ENCODE data around the gene SRGAP2C. TPM values are rescaled to one million over a fixed set of nuclear protein-coding genes. Genes with fewer than 3 reads are reported as not detected.
A peak's percentile ranks its signal among the peaks of the same experiment; 100 is the strongest.
"Not testable (repeated sequence)": the region's sequence is repeated elsewhere in the genome, so short reads cannot be mapped to it uniquely, and the experiment has no call there.

Gene SRGAP2C
- total and polyA plus RNA-seq, 2 donors (not counting 3 experiments of a cell fraction or from before 2014, with no cell fraction given): 5.6 to 56.4 TPM

DNA sequence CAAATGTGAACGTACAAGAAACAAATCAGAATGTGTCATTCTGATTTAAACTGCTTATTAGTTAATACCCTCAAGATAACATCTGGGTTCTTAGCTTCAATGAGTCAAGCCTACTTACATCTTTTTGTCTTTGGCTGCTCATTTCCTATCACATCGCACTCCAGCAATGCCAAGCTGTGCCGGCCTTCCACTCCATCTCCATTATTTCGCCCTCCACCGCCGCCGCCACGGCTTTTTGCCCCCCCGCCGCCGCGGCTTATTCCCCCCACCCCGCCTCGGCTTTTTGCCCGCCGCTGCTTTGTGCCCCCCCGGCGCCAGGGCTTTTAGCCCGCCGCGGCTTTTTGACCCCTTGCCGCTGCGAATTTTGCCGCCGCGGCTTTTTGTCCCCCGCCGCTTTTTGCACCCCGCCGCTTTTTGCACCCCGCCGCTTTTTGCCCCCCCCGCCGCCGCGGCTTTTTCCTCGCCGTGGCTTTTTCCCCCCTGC lies 211.0 kb downstream of the SRGAP2C start:
- intact Hi-C loops (cut with micrococcal nuclease); H4K20me1 ChIP-seq (replicated peaks; ENCODE audit: control insufficient read depth, extremely low read depth, insufficient read depth, low read length); BruUV-seq (replicated peaks); POLR2A ChIA-PET; H3K9me1 ChIP-seq (replicated peaks; ENCODE audit: control insufficient read depth, extremely low read depth, insufficient read depth, low read length); dilution Hi-C loops (cut with MboI; ENCODE audit: extremely low pct_ligation_motif_present, low sequenced_read_pairs); H3K27me3 ChIP-seq (ENCODE audit: control insufficient read depth in 2 of 2, insufficient read depth in 2 of 2, low read length in 2 of 2); CTCF ChIA-PET; H3K9me3 ChIP-seq (replicated peaks; ENCODE audit: control insufficient read depth, insufficient read depth, low read length); H2AFZ ChIP-seq (ENCODE audit: low read depth, low read length); FAIRE-seq; H3K4me1 ChIP-seq (ENCODE audit: control insufficient read depth, extremely low read depth, insufficient read depth, low read length); H3K9ac ChIP-seq (replicated peaks; ENCODE audit: extremely low read depth, insufficient read depth, low read length); H3K36me3 ChIP-seq (ENCODE audit: control insufficient read depth in 2 of 2, extremely low read depth in 1 of 2, insufficient read depth in 2 of 2, low read length in 2 of 2); H3K79me2 ChIP-seq (ENCODE audit: control insufficient read depth, insufficient read depth, low read length); H3K27ac ChIP-seq (ENCODE audit: insufficient read depth, low read depth, low read length); H3K4me2 ChIP-seq (ENCODE audit: insufficient read depth, low read length): not testable (repeated sequence)
- TF ChIP-seq FOS (IDR thresholded peaks at IDR 0.05; ENCODE audit: borderline replicate concordance, insufficient read depth, low read length) (peak; percentile 10), GATA2 (IDR thresholded peaks at IDR 0.05; ENCODE audit: insufficient read depth, insufficient read length, low read depth, low read length) (peak; percentile 54)
- peak; percentile 27 for DNase-seq (ENCODE audit: low read depth, low spot score)
- peak overlapping the region in 2 of 3 experiments; percentile 18 to 52 for H3K4me3 ChIP-seq (replicated peaks in 1 of 3; ENCODE audit: insufficient read depth in 1 of 3, low read depth in 1 of 3, low read length in 3 of 3)

DNA sequence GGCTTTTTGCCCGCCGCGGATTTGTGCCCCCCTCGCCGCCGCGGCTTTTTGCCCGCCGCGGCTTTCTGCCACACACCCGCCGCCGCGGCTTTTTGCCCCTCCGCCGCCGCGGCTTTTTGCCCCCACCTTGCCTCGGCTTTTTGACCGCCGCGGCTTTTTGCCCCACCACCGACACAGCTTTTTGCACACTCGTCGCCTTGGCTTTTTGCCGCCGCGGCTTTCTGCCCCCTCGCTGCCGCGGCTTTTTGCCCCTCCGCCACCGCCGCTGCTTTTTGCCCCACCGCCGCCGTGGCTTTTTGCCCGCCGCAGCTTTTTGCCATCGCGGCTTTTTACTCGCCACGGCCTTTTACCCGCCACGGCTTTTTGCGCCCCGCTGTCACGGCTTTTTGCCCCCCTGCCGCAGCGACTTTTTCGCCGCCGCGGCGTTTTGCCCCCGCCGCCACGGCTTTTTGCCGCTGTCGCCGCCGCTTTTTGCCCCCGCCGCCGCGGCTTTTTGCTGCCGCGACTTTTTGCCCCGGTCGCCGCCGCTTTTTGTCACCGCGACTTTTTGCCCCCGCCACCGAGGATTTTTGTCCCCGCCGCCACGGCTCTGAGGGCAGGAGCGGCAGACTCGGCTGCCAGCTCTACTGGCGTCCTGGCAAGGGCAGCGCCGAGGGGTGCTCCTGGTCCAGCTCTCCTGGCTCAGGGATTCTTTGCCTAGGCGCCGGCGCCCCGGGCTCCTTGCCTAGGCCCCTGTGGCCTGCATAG lies 211.7 kb downstream of the SRGAP2C start:
- H3K9me1 ChIP-seq (replicated peaks; ENCODE audit: control insufficient read depth, extremely low read depth, insufficient read depth, low read length); H3K79me2 ChIP-seq (ENCODE audit: control insufficient read depth, insufficient read depth, low read length); POLR2A ChIA-PET; H3K4me1 ChIP-seq (ENCODE audit: control insufficient read depth, extremely low read depth, insufficient read depth, low read length); H3K9ac ChIP-seq (replicated peaks; ENCODE audit: extremely low read depth, insufficient read depth, low read length); intact Hi-C loops (cut with micrococcal nuclease); H2AFZ ChIP-seq (ENCODE audit: low read depth, low read length); CTCF ChIA-PET; H3K27ac ChIP-seq (ENCODE audit: insufficient read depth, low read depth, low read length); dilution Hi-C loops (cut with MboI; ENCODE audit: extremely low pct_ligation_motif_present, low sequenced_read_pairs); H3K9me3 ChIP-seq (replicated peaks; ENCODE audit: control insufficient read depth, insufficient read depth, low read length); H3K36me3 ChIP-seq (ENCODE audit: control insufficient read depth in 2 of 2, extremely low read depth in 1 of 2, insufficient read depth in 2 of 2, low read length in 2 of 2); FAIRE-seq; H3K4me2 ChIP-seq (ENCODE audit: insufficient read depth, low read length); H3K27me3 ChIP-seq (ENCODE audit: control insufficient read depth in 2 of 2, insufficient read depth in 2 of 2, low read length in 2 of 2); BruUV-seq (replicated peaks); DNase-seq (ENCODE audit: low read depth, low spot score); H4K20me1 ChIP-seq (replicated peaks; ENCODE audit: control insufficient read depth, extremely low read depth, insufficient read depth, low read length): not testable (repeated sequence)
- peak overlapping the region in 2 of 3 experiments; percentile 37 to 52 for H3K4me3 ChIP-seq (replicated peaks in 1 of 3; ENCODE audit: insufficient read depth in 1 of 3, low read depth in 1 of 3, low read length in 3 of 3)

DNA sequence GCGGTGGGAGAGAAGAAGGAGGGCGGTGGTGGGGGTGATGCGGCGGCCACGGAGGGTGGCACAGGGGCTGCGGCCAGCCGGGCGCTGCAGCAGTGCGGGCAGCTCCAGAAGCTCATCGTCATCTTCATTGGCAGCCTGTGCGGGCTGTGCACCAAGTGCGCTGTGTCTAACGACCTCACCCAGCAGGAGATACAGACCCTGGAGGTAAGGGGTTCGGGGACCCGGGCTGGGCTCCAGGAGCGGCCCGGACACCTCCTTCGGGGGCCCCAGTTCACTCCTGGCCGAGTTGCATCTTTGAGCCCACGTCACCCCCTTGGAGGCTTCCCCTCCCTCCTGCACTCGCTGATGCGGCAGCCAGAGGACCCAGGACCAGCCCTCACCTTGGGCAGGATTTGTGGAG lies 212.3 kb downstream of the SRGAP2C start:
- POLR2A ChIA-PET; H3K36me3 ChIP-seq (ENCODE audit: control insufficient read depth in 2 of 2, extremely low read depth in 1 of 2, insufficient read depth in 2 of 2, low read length in 2 of 2); CTCF ChIA-PET; intact Hi-C loops (cut with micrococcal nuclease); dilution Hi-C loops (cut with MboI; ENCODE audit: extremely low pct_ligation_motif_present, low sequenced_read_pairs); H3K27ac ChIP-seq (ENCODE audit: insufficient read depth, low read depth, low read length); H4K20me1 ChIP-seq (replicated peaks; ENCODE audit: control insufficient read depth, extremely low read depth, insufficient read depth, low read length); H3K4me3 ChIP-seq (replicated peaks in 1 of 3; ENCODE audit: insufficient read depth in 1 of 3, low read depth in 1 of 3, low read length in 3 of 3); H3K9me3 ChIP-seq (replicated peaks; ENCODE audit: control insufficient read depth, insufficient read depth, low read length); H3K79me2 ChIP-seq (ENCODE audit: control insufficient read depth, insufficient read depth, low read length); H3K27me3 ChIP-seq (ENCODE audit: control insufficient read depth in 2 of 2, insufficient read depth in 2 of 2, low read length in 2 of 2); FAIRE-seq; H2AFZ ChIP-seq (ENCODE audit: low read depth, low read length); H3K4me1 ChIP-seq (ENCODE audit: control insufficient read depth, extremely low read depth, insufficient read depth, low read length); H3K9me1 ChIP-seq (replicated peaks; ENCODE audit: control insufficient read depth, extremely low read depth, insufficient read depth, low read length); DNase-seq (ENCODE audit: low read depth, low spot score); H3K9ac ChIP-seq (replicated peaks; ENCODE audit: extremely low read depth, insufficient read depth, low read length); H3K4me2 ChIP-seq (ENCODE audit: insufficient read depth, low read length): not testable (repeated sequence)
- TSS peak; percentile 5 for BruUV-seq (replicated peaks)

GRCh38 chr1:121399193-121399592 lies 214.4 kb downstream of the SRGAP2C start:
- CTCF ChIA-PET; dilution Hi-C loops (cut with MboI; ENCODE audit: extremely low pct_ligation_motif_present, low sequenced_read_pairs); H3K36me3 ChIP-seq (ENCODE audit: control insufficient read depth in 2 of 2, extremely low read depth in 1 of 2, insufficient read depth in 2 of 2, low read length in 2 of 2); H3K4me1 ChIP-seq (ENCODE audit: control insufficient read depth, extremely low read depth, insufficient read depth, low read length); FAIRE-seq; H2AFZ ChIP-seq (ENCODE audit: low read depth, low read length); H4K20me1 ChIP-seq (replicated peaks; ENCODE audit: control insufficient read depth, extremely low read depth, insufficient read depth, low read length); H3K27ac ChIP-seq (ENCODE audit: insufficient read depth, low read depth, low read length); POLR2A ChIA-PET; H3K27me3 ChIP-seq (ENCODE audit: control insufficient read depth in 2 of 2, insufficient read depth in 2 of 2, low read length in 2 of 2); BruUV-seq (replicated peaks); H3K9me1 ChIP-seq (replicated peaks; ENCODE audit: control insufficient read depth, extremely low read depth, insufficient read depth, low read length); H3K9ac ChIP-seq (replicated peaks; ENCODE audit: extremely low read depth, insufficient read depth, low read length); DNase-seq (ENCODE audit: low read depth, low spot score); H3K4me3 ChIP-seq (replicated peaks in 1 of 3; ENCODE audit: insufficient read depth in 1 of 3, low read depth in 1 of 3, low read length in 3 of 3); intact Hi-C loops (cut with micrococcal nuclease); H3K79me2 ChIP-seq (ENCODE audit: control insufficient read depth, insufficient read depth, low read length); H3K9me3 ChIP-seq (replicated peaks; ENCODE audit: control insufficient read depth, insufficient read depth, low read length); H3K4me2 ChIP-seq (ENCODE audit: insufficient read depth, low read length): not testable (repeated sequence)
